Fibroblast of skin of abdomen (primary cell): ENCODE results near the gene ZNF683.
"Not testable (repeated sequence)": the region's sequence is repeated elsewhere in the genome, so short reads cannot be mapped to it uniquely, and the experiment has no call there.

Experiments
- DNase-seq: peaks from one replicate; pipeline ENCODE4 v3.0.0-alpha.2; 2013

Gene ZNF683

DNA sequence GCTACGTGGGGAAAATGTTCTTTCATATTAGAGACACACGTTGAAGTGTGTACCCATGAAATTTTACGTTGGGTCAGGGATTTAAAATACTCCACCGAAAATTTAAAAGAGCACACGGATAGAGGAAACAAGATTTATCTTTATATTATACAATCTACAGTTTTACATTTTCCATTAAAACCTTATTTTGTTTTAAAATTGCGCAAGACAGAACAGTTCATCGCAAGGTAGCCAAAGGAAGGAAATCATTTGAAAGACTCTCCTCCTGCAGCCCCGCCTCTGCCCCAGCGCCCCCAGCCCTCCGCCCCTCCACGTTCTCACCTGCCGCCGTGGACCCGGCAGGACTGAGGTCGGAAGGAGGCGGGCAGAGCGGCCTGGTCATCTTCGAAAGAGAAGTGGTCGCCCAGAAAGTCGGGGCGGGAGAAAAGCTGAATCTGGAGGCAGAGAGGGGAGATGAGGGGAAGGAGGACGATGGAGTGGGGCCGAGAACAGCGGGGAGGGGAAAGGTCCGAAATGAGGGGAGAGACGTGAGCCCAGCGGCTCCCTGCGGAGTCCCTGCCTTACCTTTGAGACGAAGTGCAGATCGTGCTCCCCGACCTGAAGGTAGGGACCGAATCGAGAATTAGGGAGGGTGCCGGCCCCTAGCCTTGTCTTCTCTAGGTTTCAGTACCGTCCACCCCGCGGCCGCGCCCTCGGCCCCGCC is 36.6 kb downstream of the ZNF683 start:
- no peak for DNase-seq

DNA sequence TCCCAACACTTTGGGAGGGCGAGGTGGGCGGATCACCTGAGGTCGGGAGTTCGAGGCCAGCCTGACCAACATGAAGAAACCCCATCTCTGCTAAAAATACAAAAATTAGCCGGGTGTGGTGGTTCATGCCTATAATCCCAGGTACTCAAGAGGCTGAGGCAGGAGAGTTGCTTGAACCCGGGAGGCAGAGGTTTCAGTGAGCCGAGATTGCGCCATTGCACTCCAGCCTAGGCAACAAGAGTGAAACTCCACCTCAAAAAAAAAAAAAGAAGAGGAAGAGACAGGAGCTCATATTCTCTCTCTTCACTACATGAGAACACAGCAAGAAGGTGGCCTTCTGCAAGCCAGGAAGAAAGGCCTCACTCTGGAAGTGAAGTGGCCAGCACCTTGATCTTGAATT is 39.2 kb downstream of the ZNF683 start:
- not testable (repeated sequence) for DNase-seq

DNA sequence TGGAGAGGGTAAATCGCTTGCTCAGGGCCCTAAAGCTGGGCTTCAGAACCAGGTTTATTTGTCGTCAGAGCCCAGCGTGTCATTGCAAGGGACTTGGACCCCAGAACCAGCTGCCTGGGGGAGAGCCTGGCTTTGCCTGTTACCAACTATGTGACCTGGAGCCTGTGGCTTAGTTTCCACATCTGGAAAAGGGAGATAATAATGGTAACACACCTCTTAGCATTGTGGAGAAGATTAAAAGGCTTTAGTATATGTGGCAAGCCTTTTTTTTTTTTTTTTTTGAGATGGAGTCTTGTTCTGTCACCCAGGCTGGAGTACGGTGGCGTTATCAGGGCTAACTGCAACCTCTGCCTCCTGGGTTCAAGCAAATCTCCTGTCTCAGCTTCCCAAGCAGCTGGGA is 42.3 kb downstream of the ZNF683 start:
- no peak for DNase-seq

DNA sequence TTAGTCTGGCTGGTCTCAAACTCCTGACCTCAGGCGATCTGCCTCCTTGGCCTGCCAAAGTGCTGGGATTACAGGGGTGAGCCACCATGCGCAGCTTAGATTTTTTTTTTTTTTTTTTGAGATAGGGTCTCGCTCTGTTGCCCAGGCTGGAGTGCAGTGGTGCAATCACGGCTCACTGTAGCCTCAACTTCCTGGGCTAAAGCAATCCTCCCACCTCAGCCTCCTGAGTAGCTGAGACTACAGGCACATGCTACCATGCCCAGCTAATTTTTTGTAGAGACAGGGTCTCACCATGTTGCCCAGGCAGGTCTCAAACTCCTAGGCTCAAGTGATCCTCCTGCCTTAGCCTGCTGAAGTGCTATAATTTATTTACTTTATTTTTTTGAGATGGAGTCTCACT is 43.2 kb downstream of the ZNF683 start:
- DNase-seq, result not testable (repeated sequence)

DNA sequence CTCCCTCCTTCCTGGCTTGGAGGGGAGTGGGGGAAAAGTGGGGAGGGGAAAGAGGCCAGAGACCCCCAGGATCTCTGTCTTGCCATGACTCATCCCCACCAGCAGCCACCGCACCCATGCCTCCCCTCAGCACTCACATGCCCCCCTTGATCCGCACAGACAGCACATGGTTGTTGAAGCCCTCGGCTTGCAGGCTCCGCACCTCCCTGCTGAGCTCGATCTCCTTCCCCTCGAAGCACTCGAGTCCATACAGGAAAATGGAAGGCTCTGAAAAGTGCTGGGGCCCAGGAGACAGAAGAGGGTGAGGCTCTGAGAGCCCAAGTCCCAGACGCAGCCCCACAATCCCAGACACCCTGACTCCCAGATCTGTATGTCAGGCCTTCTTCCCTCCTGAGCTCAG is 44.0 kb downstream of the ZNF683 start:
- DNase-seq, result no peak

DNA sequence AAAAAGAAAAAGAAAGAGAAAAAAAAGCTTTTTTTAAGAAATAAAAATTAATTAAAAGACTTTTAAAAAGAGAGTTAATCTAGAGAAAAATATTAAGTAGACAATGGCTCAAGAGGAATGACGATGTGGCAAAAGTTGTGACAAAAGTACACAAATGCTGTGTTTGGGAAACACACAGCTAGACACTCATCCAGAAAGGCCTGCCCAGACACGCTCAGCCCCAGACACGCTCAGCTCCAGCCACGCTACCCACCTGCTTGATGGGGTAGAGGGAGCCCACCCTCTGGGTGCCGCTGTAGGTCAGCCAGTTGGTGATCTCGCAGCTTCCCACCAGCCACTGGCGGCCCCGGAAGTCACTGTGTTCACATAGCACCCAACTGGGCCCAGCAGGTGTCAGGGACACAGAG is 44.6 kb downstream of the ZNF683 start:
- DNase-seq, result no peak

DNA sequence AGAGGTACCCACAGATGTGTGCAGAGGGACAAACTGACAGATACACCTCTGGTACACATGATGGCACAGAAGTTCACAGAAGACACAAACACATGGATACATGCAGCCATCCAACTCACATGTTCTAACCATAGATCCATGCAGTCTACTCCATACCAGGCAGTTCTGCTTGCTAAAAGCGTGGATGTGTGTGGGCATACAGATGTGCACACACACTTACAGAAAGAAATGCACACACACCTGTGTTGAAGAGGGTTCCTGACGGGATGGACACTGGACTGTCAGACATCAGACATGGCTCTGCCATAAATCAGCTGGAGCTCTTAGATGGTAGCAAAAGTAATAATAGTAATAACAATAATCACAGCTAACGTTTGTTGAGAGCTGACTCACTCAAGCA is 48.0 kb downstream of the ZNF683 start:
- DNase-seq, result no peak

DNA sequence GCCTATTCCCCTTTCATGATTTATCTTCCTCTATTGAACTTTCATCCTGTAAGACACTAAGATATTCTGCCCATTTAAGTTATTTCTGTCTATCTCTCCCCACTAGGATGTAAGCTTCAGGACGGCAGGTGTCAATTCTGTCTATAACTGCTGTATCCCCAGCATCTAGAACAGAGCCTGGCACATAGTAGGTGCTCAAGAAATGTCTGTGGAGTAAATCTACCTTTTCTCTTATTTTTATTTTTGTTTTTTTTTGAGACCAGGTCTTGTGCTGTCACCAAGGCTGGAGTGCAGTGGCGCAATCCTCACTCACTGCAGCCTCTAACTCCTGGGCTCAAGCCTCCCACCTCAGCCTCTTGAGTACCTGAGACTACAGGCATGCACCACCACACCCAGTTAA is 49.2 kb downstream of the ZNF683 start:
- no peak for DNase-seq

DNA sequence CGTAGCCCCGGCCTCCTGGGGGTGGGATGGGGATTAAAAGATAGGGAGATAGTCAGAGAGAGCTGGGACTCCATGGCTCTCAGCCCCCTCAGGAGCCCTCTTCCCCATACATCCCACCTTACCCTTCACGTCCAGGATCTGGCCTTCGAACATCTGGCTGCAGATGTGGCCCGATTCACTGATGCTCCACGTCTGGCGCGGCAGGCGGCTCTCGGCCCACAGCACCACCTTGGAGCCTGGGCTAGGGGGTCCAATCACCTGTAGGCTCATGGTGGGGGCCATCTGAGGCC is 50.6 kb downstream of the ZNF683 start:
- DNase-seq, result no peak

DNA sequence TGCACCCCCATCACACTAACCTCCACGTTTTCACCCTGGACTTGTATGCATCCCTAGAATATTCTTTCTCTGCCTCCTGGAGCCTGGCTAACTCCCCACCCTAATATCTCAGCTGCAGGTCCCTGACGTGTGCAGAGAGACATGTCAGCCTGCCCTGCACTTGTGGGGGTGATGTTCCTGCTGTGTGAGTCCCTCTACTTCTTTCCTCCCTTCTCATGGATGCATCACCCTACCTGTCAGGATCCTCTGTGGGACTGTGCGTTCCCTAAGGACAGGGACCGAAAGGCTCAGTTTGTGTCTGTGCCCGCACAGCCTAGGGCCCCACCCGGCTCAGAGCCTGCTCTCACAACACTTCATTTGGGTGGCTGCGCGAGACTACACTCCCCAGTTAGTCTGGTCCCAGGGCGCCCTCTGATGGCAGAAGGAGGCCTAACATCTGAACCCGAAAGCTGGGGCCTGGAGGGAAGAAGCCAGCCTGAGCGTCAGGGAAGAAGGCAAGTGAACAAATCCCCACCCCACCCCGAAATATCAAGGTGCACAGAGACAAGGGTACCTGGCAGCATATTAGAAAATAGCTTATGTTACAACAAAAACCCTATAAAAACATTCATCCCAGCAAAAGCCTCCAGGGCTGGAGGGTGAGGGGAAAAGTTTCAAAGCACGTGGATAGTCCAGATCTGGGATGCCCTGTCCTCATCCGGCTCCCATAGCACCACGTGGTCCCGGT is 51.1 kb downstream of the ZNF683 start:
- peak; percentile 78 for DNase-seq

DNA sequence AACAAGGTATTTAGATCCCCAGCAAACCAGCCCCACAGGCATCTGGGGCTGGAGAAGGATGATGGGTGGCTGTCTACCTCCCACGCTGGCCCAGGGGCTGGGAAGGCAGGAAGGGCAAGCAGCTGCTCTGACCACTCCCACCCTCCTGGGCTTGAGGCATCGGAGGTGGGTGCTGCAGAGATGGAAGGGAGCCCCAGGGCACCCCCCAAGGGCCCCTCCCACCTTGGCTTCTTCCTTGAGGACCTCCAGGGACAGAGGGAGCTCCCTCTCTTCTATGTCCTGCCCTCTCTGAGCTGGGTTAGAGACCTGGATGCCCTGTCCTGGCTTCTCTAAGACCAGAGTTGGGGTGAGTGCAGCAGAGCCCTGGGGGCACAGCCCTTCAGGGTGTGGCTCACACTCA is 51.7 kb downstream of the ZNF683 start:
- DNase-seq, result no peak

DNA sequence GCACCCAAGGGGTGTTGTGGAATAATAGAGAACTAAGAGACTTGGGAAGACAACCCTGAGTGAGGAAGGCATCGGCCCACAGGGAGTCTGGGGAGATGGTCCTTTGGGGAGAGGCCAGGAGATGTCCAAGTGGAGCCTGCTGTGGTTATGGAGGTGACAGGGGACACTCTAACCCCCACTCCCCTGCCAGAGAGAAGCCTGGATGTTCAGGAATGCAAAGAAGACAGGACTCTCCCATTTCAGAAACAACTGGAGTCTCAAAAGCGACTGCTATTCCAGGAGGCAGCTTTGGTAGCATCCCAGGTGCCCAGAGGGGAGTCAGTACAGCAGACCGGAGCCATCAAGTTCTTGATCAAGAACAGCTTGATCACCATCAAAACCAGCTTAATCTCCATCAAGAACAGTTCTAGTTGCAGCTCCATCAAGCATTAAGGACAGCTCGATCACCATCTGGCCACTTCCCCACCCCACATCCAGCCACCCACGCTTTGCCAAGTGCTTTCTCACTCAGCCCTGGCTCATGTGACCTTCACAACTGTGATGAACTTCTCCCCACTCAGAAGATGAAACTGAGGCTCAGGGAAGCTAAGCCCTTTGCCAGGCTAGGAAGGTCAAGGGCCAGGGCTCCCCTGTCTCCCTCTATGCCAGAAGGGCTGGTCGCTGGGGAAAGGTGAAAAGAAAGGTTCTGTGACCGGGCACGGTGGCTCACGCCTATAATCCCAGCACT is 54.0 kb downstream of the ZNF683 start:
- DNase-seq, result no peak

DNA sequence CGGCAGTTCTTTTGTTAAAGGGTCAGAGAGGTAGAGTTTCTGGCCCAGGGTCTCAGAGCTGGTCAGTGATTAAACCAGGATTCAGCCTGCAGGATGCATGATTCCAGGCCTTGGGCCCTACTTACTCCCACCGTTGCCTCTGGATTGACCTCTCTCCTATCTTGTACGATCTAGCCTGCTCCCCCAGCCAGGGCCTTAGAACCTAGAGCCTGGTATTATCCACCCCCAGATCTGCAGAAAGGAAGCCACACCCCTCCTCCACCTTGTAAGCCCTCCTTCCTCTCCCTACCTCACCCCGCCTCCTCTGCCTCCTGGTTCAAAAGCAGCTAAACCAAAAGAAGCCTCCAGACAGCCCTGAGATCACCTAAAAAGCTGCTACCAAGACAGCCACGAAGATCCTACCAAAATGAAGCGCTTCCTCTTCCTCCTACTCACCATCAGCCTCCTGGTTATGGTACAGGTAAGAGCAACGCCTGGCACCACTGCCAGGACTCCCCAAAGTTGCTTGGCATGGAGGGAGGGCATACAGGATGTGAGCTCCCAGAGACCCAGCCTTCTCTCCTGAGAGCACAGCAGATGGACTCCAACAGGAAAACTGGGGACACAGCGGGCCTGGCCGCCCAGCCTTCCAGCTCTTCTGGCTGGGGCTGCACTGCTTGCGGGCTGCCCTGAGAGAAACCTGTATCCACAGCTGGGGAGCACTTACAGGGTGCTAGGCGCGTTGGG is 54.8 kb downstream of the ZNF683 start, which contains the start of gene CD52:
Gene CD52 (plus strand): TSS at position 347 of the 726 bp plus-strand sequence. CDS start 60 bp downstream, at position 407.
- DNase-seq, result no peak

DNA sequence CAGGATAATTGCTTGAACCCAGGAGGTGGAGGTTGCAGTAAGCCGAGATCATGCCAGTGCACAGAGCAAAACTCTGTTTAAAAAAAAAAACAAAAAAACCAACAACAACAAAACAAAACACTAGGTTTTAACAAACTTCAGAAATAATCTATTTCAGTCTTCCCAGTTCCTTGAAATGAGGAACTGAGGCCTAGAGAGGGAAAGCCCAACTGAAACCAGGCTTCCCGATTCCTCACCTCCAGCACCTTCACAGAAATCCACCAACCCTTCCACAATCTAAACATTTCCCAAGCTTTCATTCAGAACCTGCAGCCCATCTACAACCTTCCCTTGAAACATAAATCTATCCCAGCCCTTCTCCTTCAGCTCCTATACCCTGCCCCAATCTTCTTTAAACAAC is 55.4 kb downstream of the ZNF683 start:
- DNase-seq, result no peak

DNA sequence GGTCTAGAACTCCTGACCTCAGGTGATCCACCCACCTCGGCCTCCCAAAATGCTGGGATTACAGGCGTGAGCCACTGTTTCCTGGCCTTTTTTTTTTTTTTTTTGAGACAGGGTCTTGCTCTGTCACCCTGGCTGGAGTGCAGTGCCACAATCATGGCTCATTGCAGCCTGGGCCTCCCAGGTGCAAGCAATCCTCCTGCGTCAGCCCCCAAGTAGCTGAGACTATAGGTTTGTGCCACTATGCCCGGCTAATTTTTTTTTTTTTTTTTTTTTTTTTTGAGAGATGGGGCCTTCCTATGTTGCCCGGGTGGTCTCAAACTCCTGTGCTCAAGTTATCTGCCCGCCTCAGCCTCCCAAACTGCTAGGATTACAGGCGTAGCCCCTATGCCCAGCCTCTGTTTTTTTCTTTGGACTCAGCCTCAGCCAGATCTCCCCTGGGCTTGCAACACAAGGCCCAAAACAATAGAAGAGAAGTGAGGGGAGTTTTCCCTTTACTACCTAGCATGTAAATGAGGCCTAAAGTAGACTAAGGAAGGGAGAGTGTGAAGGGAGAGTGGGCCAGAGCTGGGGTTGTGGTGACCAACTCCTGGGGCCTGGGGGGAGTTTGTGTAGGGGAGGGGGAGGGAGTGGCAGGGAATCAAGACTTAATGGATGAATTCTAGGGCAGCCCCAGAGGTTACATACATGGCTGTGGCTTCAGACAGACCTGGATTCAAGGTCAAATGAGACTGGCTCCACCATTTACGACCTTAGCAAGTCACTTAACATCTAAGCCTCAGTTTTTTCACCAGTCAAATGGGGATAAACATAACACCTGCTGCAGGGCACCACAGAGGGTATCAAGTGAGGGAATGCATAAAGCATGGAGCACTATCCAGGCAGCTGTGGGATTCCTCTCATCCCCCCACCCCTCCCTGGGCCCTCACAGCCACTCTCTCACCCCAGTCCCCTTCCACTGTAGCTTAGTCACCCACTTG is 56.4 kb downstream of the ZNF683 start:
- no peak for DNase-seq

DNA sequence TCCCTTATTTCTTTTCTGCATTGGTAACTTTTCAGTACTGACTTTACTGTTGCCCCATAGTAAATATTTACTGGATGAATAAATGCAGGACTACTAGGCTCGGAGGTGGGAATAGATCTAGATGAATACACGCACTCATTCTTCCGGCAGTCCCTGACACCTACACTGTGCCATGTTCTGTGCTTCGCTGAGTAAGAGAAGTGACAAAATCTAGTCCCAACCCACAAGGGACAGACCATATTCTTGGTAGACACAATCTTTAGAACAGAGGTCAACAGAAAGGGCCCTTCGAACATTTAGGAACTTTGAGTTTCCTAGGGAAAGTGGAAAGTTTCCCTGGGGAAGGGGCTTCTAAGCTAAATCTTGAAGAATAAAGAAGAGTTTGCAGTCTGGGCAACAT is 58.0 kb downstream of the ZNF683 start:
- DNase-seq, result no peak
